Measurements from ENCODE around the gene CRHR2.
A peak's percentile ranks its signal among the peaks of the same experiment; 100 is the strongest.

The CRHR2 gene

DNA sequence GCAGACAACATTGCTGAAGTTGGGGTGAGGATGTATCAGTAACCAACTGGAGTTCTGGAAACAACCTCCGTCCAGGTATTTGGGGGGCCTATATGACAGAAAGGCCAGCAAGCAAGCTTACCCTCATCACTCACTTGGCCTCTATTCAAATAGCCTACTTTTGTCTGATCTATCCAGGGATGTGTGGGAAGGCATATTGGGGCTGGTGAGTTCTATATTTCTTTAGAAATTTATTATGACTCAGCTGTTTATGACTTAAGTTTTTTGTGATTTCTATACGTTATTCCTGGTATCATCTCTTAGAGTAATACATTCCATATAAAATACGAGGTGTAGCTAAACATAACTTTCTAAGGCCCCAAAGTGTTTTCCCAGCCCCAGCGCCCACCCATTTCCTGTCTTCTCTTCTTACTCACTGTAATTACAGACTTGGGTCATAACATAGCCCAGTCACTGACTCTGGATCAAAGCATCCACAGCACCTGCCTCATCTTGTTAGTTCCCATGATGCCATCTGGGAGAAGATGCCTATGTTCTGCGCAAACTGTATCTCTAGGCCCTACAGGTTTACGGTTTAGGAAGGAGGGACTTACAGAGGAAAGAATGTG, 69.5 kb downstream of the CRHR2 start:
- TF ChIP-seq, protein P1, sequence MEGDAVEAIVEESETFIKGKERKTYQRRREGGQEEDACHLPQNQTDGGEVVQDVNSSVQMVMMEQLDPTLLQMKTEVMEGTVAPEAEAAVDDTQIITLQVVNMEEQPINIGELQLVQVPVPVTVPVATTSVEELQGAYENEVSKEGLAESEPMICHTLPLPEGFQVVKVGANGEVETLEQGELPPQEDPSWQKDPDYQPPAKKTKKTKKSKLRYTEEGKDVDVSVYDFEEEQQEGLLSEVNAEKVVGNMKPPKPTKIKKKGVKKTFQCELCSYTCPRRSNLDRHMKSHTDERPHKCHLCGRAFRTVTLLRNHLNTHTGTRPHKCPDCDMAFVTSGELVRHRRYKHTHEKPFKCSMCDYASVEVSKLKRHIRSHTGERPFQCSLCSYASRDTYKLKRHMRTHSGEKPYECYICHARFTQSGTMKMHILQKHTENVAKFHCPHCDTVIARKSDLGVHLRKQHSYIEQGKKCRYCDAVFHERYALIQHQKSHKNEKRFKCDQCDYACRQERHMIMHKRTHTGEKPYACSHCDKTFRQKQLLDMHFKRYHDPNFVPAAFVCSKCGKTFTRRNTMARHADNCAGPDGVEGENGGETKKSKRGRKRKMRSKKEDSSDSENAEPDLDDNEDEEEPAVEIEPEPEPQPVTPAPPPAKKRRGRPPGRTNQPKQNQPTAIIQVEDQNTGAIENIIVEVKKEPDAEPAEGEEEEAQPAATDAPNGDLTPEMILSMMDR (IDR thresholded peaks at IDR 0.05; ENCODE audit: insufficient read depth, missing control alignments) = no peak
- FAIRE-seq = no peak
- DNase-seq (ENCODE audit: insufficient read length, low spot score) = no peak

DNA sequence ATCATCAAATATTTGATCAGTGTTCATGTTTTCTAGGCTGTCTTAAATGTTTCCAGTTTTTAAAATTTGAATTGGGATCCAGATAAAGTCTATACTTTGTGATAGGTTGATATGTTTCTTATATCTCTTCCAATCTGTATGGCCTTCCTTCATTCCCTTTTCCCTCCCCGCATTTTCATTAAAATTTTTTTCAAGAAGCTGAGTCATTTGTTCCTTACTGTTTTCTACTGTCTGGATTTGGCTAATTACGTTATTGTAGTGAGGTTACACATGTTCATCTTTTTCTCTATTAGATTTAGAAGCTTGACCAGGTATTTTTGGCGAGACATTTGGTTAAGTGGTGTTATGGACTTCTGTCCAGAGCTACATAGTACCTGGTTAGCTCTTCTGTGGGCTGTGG, 76.4 kb downstream of the CRHR2 start:
- DNase-seq (ENCODE audit: insufficient read length, low spot score) = no peak
- TF ChIP-seq, protein P1 (IDR thresholded peaks at IDR 0.05; ENCODE audit: insufficient read depth, missing control alignments) = no peak
- no peak for FAIRE-seq

DNA sequence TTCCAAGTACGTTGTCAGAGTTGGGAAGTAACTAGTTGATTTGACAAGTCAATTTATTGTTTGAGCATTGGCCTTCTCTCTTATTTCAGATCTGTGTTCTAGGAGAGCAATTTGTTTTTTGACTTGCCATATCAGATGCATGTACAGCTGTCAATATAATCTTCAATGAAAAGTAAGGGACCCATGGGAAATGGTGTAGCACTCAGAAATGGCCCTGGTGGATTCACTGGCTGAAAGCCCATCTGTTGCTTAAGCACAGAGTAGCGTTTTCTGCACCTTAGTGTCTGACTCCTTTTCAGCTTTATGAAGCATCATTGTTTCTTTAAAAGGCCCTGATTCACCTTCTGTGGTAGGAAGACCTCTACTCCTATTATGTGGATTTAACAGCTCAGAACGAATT, 77.4 kb downstream of the CRHR2 start:
- TF ChIP-seq, protein P1 (IDR thresholded peaks at IDR 0.05; ENCODE audit: insufficient read depth, missing control alignments) = no peak
- FAIRE-seq (peak; percentile 92), DNase-seq (ENCODE audit: insufficient read length, low spot score) (no peak)

Data from D721Med (cell line).